ENCODE measurements around the gene JAK2.
A peak's percentile ranks its signal among the peaks of the same experiment; 100 is the strongest.

Gene JAK2

DNA sequence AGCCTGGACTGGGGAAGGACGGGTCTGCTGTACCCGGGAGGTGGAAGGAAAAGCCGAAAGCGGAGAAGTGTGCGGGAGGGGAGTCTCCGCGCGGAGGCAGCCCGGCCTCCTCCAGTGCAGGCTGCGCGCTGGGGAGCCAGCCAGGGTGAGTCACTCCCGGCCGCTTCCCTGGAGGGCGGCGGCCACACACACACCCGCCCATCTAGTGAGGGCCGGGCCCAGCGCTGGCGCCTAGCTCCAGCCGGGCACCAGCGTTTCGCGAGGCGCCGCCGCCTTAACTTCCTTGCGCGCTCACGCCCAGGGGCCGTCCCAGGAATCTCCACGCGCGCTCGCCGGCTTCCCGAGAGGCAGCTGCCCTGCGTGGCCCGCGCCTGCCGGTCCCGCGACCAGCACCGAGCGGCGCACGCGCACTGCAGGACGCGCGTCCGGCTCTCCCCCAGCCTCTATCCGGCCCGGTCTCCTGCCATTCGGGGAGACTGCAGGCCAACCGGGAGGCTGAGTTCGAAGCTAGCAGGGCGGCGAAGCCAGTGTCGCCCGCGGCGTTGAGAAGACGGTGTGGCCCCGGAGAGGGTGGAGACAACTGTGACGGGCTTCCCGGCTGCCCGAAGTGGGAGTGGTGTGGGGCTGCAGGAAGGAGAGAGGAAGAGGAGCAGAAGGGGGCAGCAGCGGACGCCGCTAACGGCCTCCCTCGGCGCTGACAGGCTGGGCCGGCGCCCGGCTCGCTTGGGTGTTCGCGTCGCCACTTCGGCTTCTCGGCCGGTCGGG, at the start of gene JAK2:
Gene JAK2 (plus strand): TSS at position 652 of the 765 bp plus-strand sequence. CDS start 36,716 bp downstream, outside the sequence.
- Histone ChIP-seq H4K20me1 (ENCODE audit: control insufficient read depth, insufficient read depth, low read depth, low read length) (no peaks in the 10 kb centered on the region), H3K36me3 (ENCODE audit: control insufficient read depth, low read length) (no peaks in the 10 kb centered on the region), H3K9me2 (replicated peaks; ENCODE audit: control insufficient read depth, low read length) (no peaks in the 10 kb centered on the region), H3K4me1 (ENCODE audit: control insufficient read depth, low read length) (peaks cover 31% of the 10 kb centered on the region), H3K27ac (ENCODE audit: low read depth, low read length) (peak within 1 kb of the TSS; percentile 49), H3K79me2 (ENCODE audit: control insufficient read depth, low read length) (no peaks in the 10 kb centered on the region), H3K27me3 (ENCODE audit: control insufficient read depth, low read length) (peaks cover 34% of the 10 kb centered on the region), H3K9me3 (ENCODE audit: control insufficient read depth, insufficient read depth, low read length) (no peaks in the 10 kb centered on the region), H3K4me2 (ENCODE audit: low read length) (peak within 1 kb of the TSS; percentile 88), H3K4me3 (ENCODE audit: low read length) (peak within 1 kb of the TSS; percentile 77), H3F3A (ENCODE audit: control insufficient read depth, insufficient read depth) (no peaks in the 10 kb centered on the region)
- TF ChIP-seq, protein P1, sequence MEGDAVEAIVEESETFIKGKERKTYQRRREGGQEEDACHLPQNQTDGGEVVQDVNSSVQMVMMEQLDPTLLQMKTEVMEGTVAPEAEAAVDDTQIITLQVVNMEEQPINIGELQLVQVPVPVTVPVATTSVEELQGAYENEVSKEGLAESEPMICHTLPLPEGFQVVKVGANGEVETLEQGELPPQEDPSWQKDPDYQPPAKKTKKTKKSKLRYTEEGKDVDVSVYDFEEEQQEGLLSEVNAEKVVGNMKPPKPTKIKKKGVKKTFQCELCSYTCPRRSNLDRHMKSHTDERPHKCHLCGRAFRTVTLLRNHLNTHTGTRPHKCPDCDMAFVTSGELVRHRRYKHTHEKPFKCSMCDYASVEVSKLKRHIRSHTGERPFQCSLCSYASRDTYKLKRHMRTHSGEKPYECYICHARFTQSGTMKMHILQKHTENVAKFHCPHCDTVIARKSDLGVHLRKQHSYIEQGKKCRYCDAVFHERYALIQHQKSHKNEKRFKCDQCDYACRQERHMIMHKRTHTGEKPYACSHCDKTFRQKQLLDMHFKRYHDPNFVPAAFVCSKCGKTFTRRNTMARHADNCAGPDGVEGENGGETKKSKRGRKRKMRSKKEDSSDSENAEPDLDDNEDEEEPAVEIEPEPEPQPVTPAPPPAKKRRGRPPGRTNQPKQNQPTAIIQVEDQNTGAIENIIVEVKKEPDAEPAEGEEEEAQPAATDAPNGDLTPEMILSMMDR (IDR thresholded peaks at IDR 0.05; ENCODE audit: low read depth, low read length, poor library complexity, severe bottlenecking), result peak; percentile 41
- TF ChIP-seq EZH2phosphoT487 (IDR thresholded peaks at IDR 0.05; ENCODE audit: borderline replicate concordance, low read length), result no peak

DNA sequence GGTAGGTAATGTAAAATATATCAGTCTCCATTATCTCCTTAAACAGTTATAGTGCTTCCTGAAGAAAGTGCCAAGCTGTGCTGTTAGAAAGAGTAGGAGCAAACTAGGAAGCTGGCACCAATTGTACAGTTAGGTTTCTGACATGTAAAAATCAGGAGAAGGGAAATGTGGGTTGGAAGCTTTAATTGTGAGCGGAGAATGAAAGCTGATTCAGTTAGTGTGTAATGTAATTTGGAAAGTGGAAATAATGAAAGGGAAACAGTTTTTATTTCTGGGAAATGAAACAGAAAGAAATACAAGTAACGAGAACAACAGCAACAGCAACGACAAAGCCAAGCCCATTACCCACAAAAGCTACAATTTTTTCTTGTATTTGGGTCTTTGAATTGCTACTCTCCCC, 48.8 kb upstream of the JAK2 start:
- Histone ChIP-seq H3K36me3 (ENCODE audit: control insufficient read depth, low read length) (no peaks in the 10 kb centered on the region), H3K79me2 (ENCODE audit: control insufficient read depth, low read length) (no peaks in the 10 kb centered on the region), H3K4me1 (ENCODE audit: control insufficient read depth, low read length) (peaks cover 7% of the 10 kb centered on the region), H3K4me3 (ENCODE audit: low read length) (no peak overlapping the region), H3K9me2 (replicated peaks; ENCODE audit: control insufficient read depth, low read length) (no peaks in the 10 kb centered on the region), H3K9me3 (ENCODE audit: control insufficient read depth, insufficient read depth, low read length) (no peaks in the 10 kb centered on the region), H4K20me1 (ENCODE audit: control insufficient read depth, insufficient read depth, low read depth, low read length) (no peaks in the 10 kb centered on the region), H3K27me3 (ENCODE audit: control insufficient read depth, low read length) (no peaks in the 10 kb centered on the region), H3F3A (ENCODE audit: control insufficient read depth, insufficient read depth) (no peaks in the 10 kb centered on the region), H3K4me2 (ENCODE audit: low read length) (no peak overlapping the region), H3K27ac (ENCODE audit: low read depth, low read length) (no peak overlapping the region)
- TF ChIP-seq EZH2phosphoT487 (IDR thresholded peaks at IDR 0.05; ENCODE audit: borderline replicate concordance, low read length), result no peak
- TF ChIP-seq, protein P1 (IDR thresholded peaks at IDR 0.05; ENCODE audit: low read depth, low read length, poor library complexity, severe bottlenecking), result no peak

DNA sequence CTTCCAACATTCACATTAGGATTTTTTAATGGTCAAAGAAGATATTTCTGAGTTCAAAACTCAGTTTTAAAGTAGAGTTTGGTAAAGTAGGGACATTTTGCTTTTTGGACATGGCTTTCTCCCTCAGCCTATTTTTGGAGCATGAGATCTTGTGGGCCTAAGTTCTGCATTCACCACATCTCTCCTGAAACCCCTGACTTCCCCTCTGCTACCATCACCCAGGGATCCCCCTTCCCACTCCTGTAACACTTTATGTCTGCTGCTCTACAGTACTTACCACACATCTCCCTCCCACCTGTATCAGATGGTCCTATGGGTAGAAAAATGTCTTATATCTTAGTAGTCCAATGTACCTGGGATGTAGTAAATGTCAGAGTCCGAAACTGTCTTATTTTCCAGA, 48.2 kb upstream of the JAK2 start:
- no peaks in the 10 kb centered on the region for H3K9me3 ChIP-seq (ENCODE audit: control insufficient read depth, insufficient read depth, low read length)
- no peak overlapping the region for H3K27ac ChIP-seq (ENCODE audit: low read depth, low read length)
- TF ChIP-seq EZH2phosphoT487 (IDR thresholded peaks at IDR 0.05; ENCODE audit: borderline replicate concordance, low read length), result no peak
- TF ChIP-seq, protein P1 (IDR thresholded peaks at IDR 0.05; ENCODE audit: low read depth, low read length, poor library complexity, severe bottlenecking), result no peak
- H3K79me2 ChIP-seq (ENCODE audit: control insufficient read depth, low read length), result no peaks in the 10 kb centered on the region
- H3F3A ChIP-seq (ENCODE audit: control insufficient read depth, insufficient read depth), result no peaks in the 10 kb centered on the region
- no peaks in the 10 kb centered on the region for H3K36me3 ChIP-seq (ENCODE audit: control insufficient read depth, low read length)
- no peaks in the 10 kb centered on the region for H3K27me3 ChIP-seq (ENCODE audit: control insufficient read depth, low read length)
- H3K4me2 ChIP-seq (ENCODE audit: low read length), result no peak overlapping the region
- no peak overlapping the region for H3K4me3 ChIP-seq (ENCODE audit: low read length)
- peaks cover 7% of the 10 kb centered on the region for H3K4me1 ChIP-seq (ENCODE audit: control insufficient read depth, low read length)
- no peaks in the 10 kb centered on the region for H4K20me1 ChIP-seq (ENCODE audit: control insufficient read depth, insufficient read depth, low read depth, low read length)
- no peaks in the 10 kb centered on the region for H3K9me2 ChIP-seq (replicated peaks; ENCODE audit: control insufficient read depth, low read length)

Measured in DOHH2 (cell line).